CMK (cell line): ENCODE measurements around the gene ATP8A2.

Source experiments
- DNase-seq: peaks from one replicate; pipeline ENCODE4 v3.0.0-alpha.2; 2010; ENCODE audit warnings: low read depth

The ATP8A2 gene

DNA sequence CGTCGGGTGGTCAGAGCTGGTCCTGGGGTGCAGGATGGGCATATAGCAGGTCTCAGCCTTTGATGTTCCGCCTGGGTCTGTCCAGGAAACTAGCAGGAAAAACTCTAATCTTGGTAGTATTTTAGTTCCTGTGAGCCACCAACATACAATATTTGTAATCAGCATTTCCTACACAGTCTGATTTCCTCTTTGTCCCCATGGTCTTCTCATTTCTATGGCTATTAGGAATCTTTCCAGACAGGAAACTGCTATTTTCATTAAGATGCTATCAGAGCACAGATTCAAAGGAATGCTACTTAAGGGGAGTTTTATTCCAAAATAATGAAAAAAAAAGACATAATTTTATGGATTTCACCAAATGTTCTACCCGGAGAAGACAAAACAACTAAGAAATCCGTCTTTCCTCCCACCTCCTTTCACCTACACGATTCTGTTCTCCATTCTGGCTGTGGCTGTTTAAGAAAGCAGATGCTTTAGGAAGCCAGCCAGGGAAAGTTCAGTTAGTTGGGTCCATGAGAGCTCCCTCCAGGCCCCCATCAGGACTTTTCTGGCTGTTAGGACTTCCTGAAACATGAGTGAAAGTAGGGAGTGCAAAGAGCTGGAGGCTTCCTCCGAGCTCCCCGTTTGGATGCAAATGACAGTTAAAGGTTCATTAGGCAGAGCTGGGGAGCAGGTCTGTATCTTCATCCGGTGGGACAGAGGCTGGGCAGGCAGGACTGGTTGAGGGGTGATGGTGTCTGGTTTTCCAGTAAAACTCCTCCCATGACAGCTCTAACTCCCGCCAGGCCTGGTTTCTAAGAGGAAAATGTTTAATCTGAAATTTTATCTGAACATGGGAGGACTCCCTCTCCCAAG, 643.7 kb downstream of the ATP8A2 start:
- no peak for DNase-seq

DNA sequence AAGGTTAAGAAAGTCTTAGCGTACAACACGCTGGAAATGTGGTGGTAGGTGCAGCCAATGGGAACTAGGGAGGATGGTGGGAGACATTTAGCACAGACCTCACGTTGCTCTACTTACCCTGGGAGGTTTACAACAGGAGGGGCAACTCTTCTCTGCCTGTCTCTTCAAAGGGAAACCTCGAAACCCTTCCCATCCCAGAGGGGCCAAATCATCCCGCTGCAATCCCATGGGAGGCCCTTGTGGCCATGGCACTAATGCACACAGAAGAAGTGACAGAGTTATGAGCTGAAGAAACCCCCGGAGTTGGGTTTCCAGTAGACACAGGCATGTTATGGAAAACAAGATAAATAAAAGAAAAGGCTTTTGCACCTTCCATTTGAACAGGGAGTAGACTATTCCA, 644.4 kb downstream of the ATP8A2 start:
- no peak for DNase-seq

- DNase-seq, result no peak
Observed at GRCh38 chr13:26017196-26017921, 645.6 kb downstream of the ATP8A2 start.

DNA sequence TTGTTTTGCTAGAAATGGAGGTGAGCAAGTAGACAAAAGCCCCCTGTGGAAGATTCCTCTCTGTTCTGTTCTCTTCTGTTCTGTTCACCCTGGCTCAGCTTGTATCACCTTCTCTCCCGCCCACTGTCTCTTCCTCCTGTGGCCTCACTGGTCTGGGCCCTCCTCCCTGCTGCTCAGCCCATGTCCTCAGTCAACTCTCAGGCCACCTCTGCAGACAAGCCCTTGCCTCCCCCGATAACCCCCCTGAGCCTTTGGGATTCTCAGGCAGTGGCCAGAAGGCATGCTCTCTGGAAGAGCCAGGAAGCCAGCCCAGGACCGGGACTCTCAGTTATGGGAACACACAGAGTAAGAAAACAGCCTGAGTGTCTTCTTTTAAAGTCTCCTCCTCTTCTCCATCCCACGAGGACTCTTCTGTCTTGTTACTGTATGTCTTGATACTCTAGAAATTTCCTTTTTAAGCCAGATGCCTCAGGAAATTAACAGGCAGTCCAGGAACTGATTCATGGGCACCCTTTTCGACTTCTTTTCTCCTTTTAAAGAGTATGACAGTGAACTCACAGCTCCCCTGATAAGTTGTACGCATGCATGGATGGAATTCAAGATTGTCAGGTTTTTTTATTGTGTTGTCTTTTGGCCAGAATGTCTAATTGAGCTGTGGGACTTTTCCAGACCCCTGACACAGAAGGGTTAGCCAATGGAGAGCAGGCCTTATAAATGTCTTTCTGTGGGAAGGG, 646.3 kb downstream of the ATP8A2 start:
- no peak for DNase-seq

- no peak for DNase-seq
Observed at GRCh38 chr13:26019251-26019650, 647.5 kb downstream of the ATP8A2 start.

- DNase-seq, result no peak
Observed at GRCh38 chr13:26019881-26020870, 648.4 kb downstream of the ATP8A2 start.

- no peak for DNase-seq
Observed at GRCh38 chr13:26020891-26021290, 649.1 kb downstream of the ATP8A2 start.

DNA sequence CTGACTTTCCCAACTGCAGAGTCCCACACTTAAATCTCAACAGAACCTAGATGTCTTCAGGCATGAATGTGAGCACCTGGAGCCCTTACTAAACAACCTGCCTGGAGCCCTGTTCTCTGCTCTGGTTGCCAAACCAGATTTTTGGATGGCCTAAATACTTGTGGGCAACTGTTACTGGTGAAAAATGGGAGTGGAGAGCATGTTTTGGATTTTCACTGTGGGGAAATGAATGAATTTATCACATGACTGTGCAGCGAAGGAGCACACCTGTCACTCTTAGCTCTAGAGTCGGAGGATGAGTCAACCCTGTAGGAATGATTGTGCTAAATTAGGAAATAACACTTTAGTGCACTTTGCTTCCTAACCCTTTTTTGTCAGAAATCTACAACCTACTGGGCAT, 649.7 kb downstream of the ATP8A2 start:
- no peak for DNase-seq

- DNase-seq, result no peak
Observed at GRCh38 chr13:26021956-26022355, 650.2 kb downstream of the ATP8A2 start.

- no peak for DNase-seq
Observed at GRCh38 chr13:26022538-26023292, 650.9 kb downstream of the ATP8A2 start.

- no peak for DNase-seq
Observed at GRCh38 chr13:26024558-26024957, 652.8 kb downstream of the ATP8A2 start.

DNA sequence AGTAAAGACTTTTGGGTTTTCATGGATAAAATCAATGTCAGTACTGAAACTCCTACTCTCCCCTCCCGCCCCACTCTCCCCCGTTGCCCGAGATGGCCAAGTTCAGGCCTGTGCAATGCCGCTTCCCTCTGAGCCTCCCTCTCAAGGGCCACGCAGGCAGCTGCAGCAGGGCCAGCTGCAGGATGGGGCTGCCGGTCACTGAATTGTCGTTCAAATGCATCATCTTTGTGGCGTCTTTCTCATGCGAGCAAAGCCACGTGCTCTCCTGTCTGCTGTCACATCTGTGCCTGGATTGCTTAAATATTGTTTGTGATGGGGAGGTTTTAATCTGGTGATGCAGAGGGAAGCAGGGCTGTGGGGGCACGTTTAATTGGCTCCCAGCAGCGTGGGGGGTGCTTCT, 653.4 kb downstream of the ATP8A2 start:
- DNase-seq, result no peak

GRCh38 chr13:26025771-26026170, 654.0 kb downstream of the ATP8A2 start:
- DNase-seq, result no peak

- no peak for DNase-seq
Observed at GRCh38 chr13:26026211-26026610, 654.4 kb downstream of the ATP8A2 start.

- no peak for DNase-seq
Observed at GRCh38 chr13:26029581-26030136, 657.9 kb downstream of the ATP8A2 start.

DNA sequence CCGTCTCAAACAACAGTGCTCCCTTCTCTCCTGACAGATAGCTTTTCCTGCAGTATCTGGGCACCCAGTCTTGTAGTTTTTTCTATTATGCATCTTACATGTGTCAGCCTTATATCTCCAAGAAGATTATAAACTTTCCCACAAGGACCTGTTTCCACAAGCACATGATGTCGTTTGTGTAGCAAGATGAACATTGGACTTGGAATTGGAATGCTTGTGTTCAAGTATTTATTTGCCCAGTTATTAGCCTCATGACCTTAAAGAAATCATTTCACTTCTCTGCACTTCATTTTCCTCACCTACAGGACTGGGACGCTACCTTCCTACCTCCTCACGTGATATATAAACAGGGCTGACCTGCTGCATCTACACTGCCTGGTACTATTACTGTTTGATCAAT, 658.6 kb downstream of the ATP8A2 start:
- DNase-seq, result no peak

DNA sequence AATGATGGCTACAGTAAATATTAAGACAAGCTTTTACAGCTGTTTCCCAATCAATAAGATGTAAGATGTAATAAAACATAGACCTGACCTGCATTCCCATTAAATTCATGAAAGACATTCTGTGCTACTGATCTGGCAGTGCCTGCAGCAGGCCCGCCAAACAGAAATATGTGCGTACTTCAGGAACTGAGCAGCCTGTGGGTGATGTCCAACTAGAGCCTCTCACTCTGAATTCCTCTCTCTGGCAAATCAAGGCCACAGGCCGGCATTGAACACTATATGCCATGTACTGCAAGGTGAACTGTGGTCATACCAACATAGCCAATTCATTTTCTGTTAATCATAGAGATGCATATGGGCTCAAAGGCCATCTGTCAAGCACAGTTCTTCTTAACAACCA, 662.2 kb downstream of the ATP8A2 start:
- no peak for DNase-seq

DNA sequence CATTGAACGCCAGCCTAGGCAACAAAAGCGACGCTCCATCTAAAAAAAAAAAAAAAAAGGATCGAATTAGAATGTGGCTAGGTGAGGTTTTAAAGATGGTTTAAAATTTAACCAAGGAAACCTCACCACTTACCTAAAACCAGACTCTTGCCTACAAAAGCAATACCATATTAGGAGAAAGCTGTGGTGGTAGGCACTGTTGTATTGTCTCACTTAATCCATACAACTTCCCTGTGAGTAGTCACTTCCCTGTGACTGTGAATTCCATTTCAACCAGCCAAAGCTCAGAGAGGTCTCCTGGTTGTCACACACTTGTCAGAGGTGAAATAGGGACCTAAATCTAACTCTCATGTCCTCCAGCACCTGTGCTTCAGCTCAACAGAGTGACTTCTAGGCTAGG, 664.6 kb downstream of the ATP8A2 start:
- no peak for DNase-seq

DNA sequence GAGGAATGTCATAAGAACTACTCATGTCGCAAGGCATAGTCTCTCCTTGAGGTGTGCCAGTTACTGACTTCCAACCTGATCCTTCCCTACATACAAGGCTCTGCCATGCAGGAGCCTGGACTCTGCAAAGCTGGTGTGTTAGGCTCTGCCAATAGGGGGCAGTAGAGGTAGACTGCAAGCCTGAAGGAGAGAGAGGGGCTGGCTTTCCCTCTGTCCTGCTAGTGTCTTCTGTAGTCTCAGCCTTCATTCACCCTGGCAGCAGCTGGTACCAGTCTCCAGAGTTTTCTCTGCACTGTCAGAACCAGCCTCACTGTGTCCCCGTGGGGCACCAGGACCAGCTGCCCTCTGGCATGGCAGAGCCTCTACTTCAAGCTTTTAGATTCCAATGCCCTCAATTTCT, 665.5 kb downstream of the ATP8A2 start:
- DNase-seq, result no peak

GRCh38 chr13:26038931-26039475, 667.2 kb downstream of the ATP8A2 start:
- DNase-seq, result no peak
